DMS79 (cell line): Measurements from ENCODE around the gene DMRTB1.
A peak's percentile ranks its signal among the peaks of the same experiment; 100 is the strongest.

Experiments
- DNase-seq: peaks from one replicate; lab custom pipeline; 2025; lab: John Stamatoyannopoulos, UW

Gene DMRTB1

GRCh38 chr1:53508056-53508990 lies 49.1 kb downstream of the DMRTB1 start:
- no peak for DNase-seq

- DNase-seq: no peak
These were observed 49.9 kb downstream of the DMRTB1 start for GRCh38 chr1:53508991-53509666.

GRCh38 chr1:53509775-53510174 lies 50.6 kb downstream of the DMRTB1 start:
- DNase-seq: no peak

GRCh38 chr1:53510215-53510614 lies 51.0 kb downstream of the DMRTB1 start:
- no peak for DNase-seq

GRCh38 chr1:53511323-53511932 lies 52.2 kb downstream of the DMRTB1 start:
- no peak for DNase-seq

GRCh38 chr1:53511933-53512806 lies 53.0 kb downstream of the DMRTB1 start:
- peak; percentile 93 for DNase-seq

- no peak for DNase-seq
These were observed 53.9 kb downstream of the DMRTB1 start for GRCh38 chr1:53512807-53513755.

- DNase-seq: no peak
These were observed 54.6 kb downstream of the DMRTB1 start for GRCh38 chr1:53513846-53514245.

GRCh38 chr1:53514436-53514835 lies 55.2 kb downstream of the DMRTB1 start:
- DNase-seq: no peak

GRCh38 chr1:53516181-53516580 lies 57.0 kb downstream of the DMRTB1 start:
- DNase-seq: no peak
